NCI-H460 (cell line): ENCODE results near the gene FOXN4. TPM values are rescaled to one million over a fixed set of nuclear protein-coding genes. Genes with fewer than 3 reads are reported as not detected.

Source experiments
- DNase-seq: peaks from one replicate; pipeline ENCODE4 v3.0.0-alpha.2; 2016; ENCODE audit warnings: low read depth; ENCODE audit errors: extremely low read depth
- total RNA-seq: library from RNA; depleted of rRNA; stranded (reverse); fragments of >200 nt; shearing (Covaris generic); gene quantifications from 2 replicates; pipeline ENCODE4 v1.2.3, GENCODE V29; 2014

The FOXN4 gene
- total RNA-seq, 1 experiment from 2014 or later, result not detected

DNA sequence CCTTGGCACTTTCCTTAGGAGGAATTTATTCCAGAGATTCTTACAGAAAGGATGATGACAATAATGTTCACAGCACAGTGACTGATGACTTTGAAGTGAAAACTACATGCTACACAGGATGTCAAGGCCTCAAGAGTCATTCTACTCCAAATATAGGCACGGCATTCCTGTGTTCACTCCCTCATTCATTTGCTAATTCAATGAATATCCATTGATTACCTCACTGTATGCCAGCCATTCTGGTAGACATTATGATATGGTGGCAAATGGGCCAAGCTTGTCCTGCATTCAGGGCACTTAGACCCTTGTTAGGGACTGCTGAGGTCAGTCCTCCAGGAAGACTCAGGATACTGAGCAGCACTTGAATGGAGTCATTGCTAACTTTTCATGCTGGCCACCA, 48.0 kb downstream of the FOXN4 start:
- DNase-seq, result no peak

DNA sequence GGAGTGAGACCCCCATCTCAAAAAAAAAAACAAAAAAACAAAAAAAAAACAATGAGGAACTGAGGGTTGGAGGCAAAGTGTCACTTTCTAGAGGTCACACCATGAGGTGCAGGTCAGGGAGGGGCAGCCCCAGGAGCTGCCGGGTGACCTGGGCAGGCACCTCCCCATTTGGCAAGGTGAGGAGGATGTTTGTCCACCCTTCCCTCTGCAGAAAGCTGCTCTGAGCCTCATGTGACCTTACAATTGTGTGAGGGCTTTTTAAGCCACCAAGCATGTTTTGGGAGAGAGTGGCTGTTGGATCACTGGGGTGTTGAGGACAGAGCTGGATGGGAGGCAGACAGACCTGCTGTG, 49.6 kb downstream of the FOXN4 start:
- DNase-seq, result no peak

DNA sequence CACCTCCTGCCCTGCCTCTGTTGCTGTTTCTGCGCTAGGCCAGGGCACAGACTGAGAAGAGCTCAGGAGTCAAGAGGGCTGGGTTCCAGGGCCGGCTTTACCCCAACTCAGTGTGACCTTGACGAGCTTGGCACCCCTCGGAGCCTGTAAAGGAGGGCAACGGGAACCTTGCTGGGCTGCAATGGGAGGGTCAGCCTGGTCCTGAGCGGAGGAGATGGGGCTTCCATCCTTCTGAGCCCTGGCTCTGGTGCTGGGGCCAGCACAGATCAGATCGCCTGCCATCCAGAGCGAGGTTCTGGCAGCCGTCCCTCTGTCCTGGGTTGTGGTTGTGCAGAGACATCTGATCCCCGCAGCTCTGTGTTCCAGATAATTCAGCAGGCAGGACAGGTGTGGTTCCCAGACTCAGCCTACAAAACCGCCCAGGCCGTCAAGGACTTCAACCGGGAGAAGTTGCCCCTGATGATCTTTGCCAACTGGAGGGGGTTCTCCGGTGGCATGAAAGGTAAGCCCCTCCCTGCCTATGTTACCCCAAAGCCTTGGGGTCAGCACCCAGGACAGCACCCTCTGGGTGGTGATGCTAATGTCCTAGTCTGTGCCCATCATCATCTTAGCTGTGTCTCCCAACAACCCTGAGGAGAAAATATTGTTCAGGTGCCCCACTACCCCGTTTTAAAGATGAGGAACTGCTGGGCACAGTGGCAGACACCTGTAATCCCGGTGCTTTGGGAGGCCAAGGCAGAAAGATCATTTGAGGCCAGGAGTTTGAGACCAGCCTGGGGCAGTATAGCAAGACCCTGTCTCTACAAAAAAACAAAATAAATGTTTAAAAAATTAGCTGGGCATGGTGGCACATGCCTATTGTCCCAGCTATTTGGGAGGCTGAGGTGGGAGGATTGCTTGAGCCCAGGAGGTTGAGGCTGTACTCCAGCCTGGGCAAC, 50.2 kb downstream of the FOXN4 start:
- no peak for DNase-seq

DNA sequence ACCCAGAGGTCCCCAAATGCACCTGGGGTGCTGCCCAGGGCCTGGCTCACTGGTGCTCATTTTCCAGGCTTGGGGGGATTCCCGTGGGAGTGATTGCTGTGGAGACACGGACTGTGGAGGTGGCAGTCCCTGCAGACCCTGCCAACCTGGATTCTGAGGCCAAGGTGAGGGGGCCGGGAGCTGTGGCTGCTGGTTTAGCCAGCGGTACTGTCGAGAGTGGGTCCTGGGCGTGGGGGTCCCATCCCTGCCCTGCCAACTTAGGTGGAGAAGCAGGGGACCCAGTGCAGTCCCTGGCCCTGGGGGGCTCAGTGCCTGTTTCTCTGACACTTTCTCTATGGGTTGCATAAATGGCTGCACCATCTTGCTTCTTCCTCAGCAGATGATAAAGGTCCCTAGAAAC, 50.9 kb downstream of the FOXN4 start:
- DNase-seq, result no peak

DNA sequence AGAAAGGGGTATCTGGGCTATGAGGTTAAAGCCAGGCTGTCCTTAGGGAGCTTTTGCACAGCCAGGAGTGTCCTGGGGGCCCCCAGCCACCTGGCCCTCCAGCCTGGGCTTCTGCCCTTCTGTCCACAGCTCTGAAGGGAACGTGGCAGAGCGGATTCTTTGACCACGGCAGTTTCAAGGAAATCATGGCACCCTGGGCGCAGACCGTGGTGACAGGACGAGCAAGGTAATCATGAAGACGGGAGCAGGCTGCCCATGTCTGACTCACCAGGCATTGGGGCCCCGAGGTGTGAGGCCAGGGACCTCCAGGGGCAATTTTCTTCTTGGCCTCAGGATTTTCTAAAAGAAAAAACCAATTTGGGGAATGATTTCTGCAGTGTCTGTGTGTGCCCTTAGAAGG, 53.1 kb downstream of the FOXN4 start:
- no peak for DNase-seq

DNA sequence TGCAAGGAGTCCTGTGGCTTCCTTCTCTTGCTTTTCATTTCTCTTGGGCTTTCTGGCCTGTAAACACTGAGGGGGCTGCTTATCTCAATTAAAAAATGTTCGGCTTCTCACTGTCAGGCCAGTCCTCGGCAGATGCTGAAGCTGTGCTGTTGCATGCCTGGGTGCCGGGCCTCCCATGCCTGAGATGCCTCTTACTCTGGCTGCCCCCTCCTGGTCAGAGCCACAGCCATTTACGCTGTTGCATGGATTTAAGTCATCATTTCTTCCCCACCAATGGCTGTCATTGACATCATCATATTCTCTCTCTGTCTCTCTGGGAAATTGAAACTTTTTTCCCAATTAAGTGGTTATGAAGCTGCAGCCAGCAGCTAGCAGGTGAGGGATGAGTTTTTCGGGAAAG, 53.7 kb downstream of the FOXN4 start:
- no peak for DNase-seq

DNA sequence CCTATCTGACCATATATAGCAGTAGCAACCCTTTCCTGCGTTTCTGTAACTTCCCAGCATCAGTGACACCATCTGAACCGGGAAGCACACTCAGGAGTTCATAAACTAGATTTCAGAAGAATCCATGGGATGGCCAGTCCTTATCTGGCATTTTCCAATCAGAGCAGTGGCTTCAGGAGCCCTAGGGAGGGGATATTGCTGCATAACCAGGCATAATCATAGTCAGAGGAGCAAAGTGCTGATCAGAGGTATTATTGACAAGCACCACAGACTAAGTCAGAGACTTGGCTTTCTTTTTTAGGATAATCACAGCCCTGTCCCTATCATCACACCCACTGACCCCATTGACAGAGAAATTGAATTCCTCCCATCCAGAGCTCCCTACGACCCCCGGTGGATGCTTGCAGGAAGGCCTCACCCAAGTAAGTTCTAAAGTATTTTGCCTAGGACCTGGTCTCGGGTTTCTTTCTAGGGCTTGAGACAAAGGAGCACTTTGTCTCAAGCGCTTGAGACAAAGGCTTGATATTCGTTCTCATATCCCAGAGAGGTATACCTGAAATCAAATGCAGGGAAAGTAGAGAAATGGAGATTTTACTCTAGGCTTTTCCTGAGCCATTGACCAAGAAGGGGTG, 55.1 kb downstream of the FOXN4 start:
- no peak for DNase-seq

DNA sequence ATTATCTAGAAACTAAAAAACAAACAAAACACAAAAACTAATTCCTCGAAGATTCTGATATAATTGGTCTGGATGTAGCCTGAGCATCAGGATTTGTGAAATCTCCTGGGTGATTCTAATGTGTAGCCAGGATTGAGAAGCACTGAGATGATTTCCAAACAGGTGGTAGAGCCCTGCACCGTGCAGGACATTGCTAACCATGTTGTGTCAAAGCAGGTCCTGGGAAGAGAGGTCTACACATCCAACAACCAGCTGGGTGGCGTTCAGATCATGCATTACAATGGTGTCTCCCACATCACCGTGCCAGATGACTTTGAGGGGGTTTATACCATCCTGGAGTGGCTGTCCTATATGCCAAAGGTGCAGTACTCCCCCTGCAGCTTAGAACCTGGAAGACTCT, 56.3 kb downstream of the FOXN4 start:
- DNase-seq, result no peak

DNA sequence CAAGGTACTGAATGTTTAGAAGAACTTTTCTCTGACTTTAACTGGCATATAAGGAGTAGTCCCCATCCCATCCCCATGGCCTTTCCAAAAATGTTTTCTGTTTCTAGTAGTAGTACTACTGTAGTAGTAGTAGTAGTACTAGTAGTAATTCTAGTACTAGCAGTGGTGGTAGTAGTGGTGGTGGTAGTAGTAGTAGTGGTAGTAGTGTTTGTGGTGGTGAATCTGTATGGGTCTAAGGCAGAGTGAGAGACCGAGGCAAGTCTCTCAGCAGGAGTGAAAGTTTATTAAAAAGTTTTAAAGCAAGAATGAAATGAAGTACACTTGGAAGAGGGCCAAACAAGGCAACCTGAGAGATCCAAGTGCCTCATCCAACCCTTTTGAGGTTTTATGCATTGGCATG, 58.6 kb downstream of the FOXN4 start:
- no peak for DNase-seq

DNA sequence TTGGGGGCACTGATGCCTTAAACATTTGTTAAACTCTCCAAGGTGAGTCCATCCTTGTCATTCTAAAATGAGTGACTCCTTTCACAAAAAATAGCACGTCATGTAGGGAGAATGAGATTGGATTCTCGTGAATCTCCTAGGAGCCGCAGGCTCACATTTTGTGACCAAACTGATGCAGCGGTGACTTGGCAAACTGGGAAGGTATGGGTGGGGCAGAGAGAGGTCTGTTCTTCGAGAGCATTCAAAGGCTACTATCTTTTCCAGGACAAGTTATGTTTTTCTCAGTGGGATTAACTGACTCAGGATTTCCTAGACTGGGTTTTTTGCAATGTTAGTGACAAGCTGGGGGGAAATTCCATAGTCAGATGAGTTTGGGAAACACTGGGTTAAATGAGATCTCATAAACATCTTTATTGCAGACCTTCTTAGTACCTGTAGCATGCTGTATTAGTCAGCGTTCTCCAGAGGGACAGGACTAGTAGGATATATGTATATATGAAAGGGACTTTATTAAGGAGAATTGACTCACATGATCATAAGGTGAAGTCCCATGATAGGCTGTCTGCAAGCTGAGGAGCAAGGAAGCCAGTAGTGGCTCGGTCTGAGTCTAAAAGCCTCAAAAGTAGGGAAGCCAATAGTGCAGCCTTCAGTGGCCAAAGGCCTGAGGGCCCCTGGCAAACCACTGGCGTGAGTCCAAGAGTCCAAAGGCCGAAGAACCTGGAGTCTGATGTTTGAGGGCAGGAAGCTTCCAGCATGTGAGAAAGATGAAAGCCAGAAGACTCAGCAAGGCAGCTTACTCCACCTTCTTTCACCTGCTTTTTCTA, 61.0 kb downstream of the FOXN4 start:
- no peak for DNase-seq

DNA sequence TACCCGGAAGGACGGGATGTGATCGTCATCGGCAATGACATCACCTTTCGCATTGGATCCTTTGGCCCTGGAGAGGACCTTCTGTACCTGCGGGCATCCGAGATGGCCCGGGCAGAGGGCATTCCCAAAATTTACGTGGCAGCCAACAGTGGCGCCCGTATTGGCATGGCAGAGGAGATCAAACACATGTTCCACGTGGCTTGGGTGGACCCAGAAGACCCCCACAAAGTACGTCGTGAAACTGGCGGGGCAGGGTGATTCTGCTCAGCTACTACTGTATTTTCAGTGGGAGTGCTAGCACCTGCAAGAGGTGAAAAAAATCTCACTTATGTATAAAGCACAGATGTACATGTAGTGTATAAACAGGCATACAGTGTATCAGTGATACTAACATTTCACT, 62.9 kb downstream of the FOXN4 start:
- no peak for DNase-seq

DNA sequence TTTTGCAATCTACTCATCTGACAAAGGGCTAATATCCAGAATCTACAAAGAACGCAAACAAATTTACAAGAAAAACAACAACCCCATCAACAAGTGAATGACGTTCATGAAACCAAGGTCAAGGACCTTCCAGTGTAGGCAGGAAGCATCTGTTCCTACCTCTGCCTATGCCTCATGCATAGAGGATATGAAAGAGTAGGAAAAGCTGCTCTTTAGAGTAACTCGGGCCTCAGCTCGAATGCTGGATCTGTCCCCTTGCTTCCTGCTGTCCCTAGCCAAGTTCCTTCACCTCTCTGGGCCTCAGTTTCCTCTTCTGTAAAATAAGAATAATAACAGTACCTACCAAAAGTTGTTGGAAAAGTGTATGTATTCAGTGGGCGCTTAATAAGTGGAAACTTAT, 65.0 kb downstream of the FOXN4 start:
- no peak for DNase-seq

DNA sequence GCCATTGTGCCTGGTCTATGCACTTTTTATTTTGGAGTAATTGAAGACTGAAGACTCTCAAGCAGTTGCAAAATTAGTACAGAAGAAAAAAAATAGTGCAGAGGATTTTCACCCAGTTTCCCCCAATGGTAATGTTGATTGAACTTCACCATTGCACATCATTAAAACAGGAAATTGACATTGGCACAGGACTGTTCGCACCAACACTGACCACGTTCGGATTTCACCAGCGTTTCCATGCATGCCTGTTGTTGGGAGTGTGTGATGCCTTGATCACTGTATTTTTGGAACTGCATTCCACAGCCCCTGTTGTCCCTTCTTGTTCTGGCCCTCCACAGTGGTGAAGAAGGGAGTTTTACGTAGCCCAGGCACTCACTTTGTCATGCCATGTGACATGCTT, 67.1 kb downstream of the FOXN4 start:
- no peak for DNase-seq

DNA sequence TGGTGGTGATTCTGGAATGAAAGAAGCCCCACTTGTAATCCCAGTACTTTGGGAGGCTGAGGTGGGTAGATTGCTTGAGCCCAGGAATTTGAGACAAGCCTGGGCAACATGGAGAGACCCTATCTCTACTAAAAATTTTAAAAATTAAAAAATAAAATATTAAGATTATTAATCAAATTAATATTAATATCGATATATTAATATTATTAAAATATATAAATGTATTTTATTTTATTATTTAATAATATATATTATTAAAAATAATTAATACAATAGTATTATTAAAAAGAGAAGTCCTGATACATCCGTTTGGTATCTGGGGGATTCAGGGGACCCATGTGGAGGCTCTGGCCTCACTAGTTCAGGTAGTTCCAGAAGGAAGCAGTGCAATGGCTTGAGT, 68.7 kb downstream of the FOXN4 start:
- DNase-seq, result no peak

DNA sequence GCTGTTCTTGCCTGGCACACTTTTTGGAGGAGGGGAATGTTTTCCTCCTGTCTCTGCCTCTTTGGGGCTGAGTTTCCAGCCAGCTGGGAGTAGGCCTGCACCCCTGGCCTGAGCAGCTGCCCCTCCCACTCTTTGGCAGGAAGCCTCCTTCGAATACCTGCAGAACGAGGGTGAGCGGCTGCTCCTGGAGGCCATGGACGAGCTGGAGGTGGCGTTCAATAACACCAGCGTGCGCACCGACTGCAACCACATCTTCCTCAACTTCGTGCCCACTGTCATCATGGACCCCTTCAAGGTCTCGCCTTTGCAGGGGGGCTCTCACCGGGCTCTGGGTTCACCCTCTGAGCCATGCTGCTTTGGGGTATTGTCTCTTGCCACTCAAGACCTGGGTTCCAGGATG, 69.4 kb downstream of the FOXN4 start:
- no peak for DNase-seq

DNA sequence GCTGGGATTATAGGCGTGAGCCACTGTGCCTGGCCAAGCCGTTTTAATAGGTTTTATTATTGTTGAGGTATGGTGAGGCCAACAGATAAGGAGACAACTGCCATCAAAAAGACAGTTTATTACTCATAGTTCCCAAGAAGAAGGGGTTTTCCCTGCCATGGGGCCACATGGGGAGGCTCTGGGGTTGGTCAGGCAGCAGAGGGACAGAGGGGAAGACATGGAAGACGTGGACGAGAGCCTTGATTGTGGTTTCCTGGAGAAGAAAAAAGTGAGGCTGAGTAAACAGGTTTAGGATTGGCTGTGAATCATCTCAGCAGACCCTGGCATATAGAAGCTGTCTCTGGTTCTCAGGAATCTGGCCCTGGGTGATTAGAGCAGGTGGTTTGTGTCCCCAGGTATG, 69.9 kb downstream of the FOXN4 start:
- no peak for DNase-seq

DNA sequence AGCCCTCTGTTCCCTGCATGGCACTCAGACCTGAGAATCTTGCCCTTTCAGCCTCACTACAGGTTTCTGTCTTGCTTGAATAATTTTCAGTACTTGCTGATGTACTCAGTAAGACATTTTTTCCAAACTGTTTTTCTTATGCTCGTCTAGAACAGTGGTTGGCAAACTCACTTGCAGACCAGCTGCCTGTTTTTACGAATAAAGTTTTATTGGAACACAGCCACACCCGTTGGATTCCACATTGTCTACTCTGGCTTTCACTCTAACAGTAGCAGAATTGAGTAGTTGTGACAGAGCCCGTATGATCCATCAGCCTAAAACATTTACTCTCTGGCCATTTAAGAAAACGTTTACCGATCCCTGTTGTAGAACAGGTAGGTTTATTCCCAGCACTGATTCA, 72.8 kb downstream of the FOXN4 start:
- no peak for DNase-seq

DNA sequence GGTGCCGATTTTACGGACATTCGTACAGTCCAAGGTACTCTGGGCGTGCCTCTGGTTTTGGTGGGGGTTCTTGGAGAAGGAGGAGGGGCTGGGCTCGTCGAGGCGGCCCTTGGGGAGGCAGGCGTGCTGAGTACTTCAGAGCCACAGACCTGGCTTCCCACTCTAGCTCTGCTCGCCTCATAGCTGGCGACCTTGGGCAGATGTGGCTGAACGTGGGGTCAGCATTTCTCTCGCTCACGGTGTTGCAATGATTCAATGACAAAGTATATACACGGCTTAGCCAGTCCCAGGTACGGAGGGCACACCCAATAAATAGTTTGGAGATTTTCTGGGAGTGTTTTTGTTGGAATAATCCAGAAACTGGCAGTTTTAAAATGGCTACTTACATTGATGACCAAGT, 75.1 kb downstream of the FOXN4 start:
- no peak for DNase-seq

DNA sequence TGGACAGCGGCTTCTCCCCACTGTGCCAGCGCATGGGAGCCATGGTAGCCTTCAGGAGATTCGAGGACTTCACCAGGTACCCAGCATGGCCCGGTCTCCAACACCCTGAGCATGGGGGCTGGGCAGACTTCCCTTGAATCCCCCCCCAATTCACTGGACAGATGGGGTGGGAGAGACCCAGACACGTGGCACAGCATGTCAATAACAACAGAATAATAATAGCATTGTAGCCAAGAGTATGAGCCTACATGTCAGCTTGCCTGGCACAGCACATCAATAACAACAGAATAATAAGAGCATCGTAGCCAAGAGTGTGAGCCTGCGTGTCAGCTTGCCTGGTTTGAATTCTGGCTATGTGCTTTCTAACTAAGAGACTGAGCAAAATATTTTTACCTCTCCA, 76.4 kb downstream of the FOXN4 start:
- no peak for DNase-seq

DNA sequence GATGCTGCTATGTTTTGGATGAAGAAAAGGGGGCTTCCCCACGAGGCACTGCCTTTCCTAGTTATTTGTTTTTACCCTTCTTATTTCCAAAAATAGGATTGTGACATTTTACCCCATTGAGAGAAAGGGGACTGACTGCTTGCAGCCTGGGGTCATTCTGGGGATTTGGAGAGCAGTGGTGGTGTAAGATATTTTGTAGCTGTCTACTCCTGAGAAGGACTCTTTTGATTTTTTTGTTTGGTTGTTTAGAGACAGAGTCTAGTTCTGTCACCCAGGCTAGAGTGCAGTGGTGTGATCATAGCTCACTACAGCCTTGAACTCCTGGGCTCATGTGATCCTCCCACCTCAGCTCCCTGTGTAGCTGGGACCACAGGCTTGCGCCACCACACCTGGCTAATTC, 78.9 kb downstream of the FOXN4 start:
- DNase-seq, result no peak

DNA sequence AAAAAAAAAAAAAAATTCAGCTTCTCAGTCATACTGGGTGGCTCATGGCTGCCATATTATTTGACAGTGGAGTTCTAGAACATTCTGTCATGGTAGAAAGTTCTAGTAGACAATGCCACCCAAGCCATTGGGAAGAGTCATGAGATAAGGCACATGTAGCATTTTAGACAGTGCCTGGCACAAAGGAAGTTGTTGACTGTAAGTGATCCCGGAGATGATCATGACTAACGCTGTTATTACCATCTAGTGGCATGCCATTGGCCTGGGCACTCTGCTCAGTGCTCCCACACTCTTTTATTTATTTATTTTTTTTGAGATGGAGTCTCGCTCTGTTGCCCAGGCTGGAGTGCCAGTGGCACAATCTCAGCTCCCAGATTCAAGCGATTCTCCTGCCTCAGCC, 80.4 kb downstream of the FOXN4 start:
- no peak for DNase-seq
